Esophagus squamous epithelium (tissue), 5 donors: ENCODE data around the gene TMEM127. TPM values are rescaled to one million over a fixed set of nuclear protein-coding genes. Genes with fewer than 3 reads are reported as not detected.

Source experiments
- DNase-seq: peaks from one replicate; lab custom pipeline; 2025; lab: John Stamatoyannopoulos, UW
- H3K27ac ChIP-seq, 4 donors: fragments of 200-600 bp; sonication (generic); one replicate each; pipeline ENCODE4 v1.5.1; 2016 to 2019; ENCODE audit warnings: mild to moderate bottlenecking in 1 of 4
- H3K27me3 ChIP-seq, 4 donors: fragments of 200-600 bp; sonication (generic); 1 replicate in 3 of 4; 2 replicates in 1 of 4; pipeline versions ENCODE4 v1.5.1 to v1.6.0; 2017 to 2021; ENCODE audit warnings: antibody characterized with exemption in 1 of 4
- H3K36me3 ChIP-seq, 3 donors: fragments of 200-600 bp; sonication (generic); one replicate each; pipeline ENCODE4 v1.5.1; 2016 to 2019
- H3K4me1 ChIP-seq, 3 donors: fragments of 200-600 bp; sonication (generic); one replicate each; pipeline ENCODE4 v1.5.1; 2017 to 2019
- H3K4me3 ChIP-seq, 4 donors: fragments of 200-600 bp; sonication (generic); 1 replicate in 3 of 4; 2 replicates in 1 of 4; pipeline ENCODE4 v1.5.1; 2016 to 2019; ENCODE audit warnings: mild to moderate bottlenecking in 2 of 4, moderate library complexity in 1 of 4
- H3K9me3 ChIP-seq, 3 donors: fragments of 200-600 bp; sonication (generic); one replicate each; pipeline ENCODE4 v1.5.1; 2016 to 2019
- POLR2A ChIP-seq, 4 donors: fragments of 450-650 bp; IDR thresholded peaks; one replicate each; pipeline ENCODE4 v1.6.1; 2017; ENCODE audit warnings: antibody characterized with exemption in 4 of 4, mild to moderate bottlenecking in 4 of 4, moderate library complexity in 3 of 4
- WGBS, 2 donors: methylation state at CpG; one replicate each; pipeline ENCODE4 v1.1.5; 2018; 5-methylcytosine and 5-hydroxymethylcytosine counted together
- intact Hi-C: fragments of 100-400 bp; cut with DNase I; formaldehyde crosslinking; loops from one replicate; pipeline ENCODE4 v1.15.0; 2022
- total RNA-seq, 4 donors: library from RNA; depleted of rRNA; stranded (reverse); fragments of >200 nt; gene quantifications; one replicate each; pipeline ENCODE4 v1.1.0, GENCODE V29; 2016
- TF ChIP-seq, protein P1 (sequence below), 6 experiments: fragments of 450-650 bp in 4 of 6; fragments of 200-600 bp in 2 of 6; sonication (generic) in 2 of 6; IDR thresholded peaks; one replicate each; pipeline ENCODE4 v1.5.1; 2016 to 2019; ENCODE audit warnings: antibody characterized with exemption in 6 of 6, mild to moderate bottlenecking in 4 of 6, moderate library complexity in 4 of 6
- donor health status: DM: yes; HTN: yes; CAD: no.

Gene TMEM127
- total RNA-seq, 4 donors from 2014 or later = 26.0 to 45.9 (median 30.5) TPM

DNA sequence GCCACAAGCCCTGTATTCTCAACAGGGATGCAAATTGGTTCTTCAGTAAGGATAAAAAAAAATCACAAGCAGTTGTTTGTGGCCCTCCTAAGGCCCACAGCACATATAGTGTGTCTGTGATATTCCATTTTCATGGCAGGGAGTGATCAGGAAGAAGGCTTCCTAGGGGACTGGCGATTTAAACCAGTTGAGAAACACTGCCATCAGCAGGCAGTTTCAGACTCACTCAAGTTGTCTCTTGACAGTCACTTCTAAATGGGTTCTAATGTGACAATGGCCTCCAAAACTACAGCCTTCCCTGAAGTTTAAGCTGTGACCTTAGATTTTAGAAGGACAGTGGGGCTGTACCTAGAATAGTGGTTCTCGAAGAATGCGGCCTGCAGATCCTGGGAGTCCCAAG lies 6.2 kb upstream of the TMEM127 start:
- TF ChIP-seq POLR2A (IDR thresholded peaks at IDR 0.05) = no peak
- TF ChIP-seq, protein P1, sequence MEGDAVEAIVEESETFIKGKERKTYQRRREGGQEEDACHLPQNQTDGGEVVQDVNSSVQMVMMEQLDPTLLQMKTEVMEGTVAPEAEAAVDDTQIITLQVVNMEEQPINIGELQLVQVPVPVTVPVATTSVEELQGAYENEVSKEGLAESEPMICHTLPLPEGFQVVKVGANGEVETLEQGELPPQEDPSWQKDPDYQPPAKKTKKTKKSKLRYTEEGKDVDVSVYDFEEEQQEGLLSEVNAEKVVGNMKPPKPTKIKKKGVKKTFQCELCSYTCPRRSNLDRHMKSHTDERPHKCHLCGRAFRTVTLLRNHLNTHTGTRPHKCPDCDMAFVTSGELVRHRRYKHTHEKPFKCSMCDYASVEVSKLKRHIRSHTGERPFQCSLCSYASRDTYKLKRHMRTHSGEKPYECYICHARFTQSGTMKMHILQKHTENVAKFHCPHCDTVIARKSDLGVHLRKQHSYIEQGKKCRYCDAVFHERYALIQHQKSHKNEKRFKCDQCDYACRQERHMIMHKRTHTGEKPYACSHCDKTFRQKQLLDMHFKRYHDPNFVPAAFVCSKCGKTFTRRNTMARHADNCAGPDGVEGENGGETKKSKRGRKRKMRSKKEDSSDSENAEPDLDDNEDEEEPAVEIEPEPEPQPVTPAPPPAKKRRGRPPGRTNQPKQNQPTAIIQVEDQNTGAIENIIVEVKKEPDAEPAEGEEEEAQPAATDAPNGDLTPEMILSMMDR (IDR thresholded peaks at IDR 0.05) = no peak
- intact Hi-C loops = no loop called here
- Histone ChIP-seq H3K27me3 (no peaks in the 10 kb centered on the region), H3K9me3 (no peaks in the 10 kb centered on the region), H3K4me3 (no peak overlapping the region), H3K27ac (no peak overlapping the region), H3K36me3 (peaks cover 9 to 96% (median 46%) of the 10 kb centered on the region in 3 donors), H3K4me1 (peaks cover 5 to 8% (median 8%) of the 10 kb centered on the region in 3 donors)
- DNase-seq = no peak
- WGBS, 2 donors = 84 to 92% methylated on average over 3 of the region's 3 CpGs

DNA sequence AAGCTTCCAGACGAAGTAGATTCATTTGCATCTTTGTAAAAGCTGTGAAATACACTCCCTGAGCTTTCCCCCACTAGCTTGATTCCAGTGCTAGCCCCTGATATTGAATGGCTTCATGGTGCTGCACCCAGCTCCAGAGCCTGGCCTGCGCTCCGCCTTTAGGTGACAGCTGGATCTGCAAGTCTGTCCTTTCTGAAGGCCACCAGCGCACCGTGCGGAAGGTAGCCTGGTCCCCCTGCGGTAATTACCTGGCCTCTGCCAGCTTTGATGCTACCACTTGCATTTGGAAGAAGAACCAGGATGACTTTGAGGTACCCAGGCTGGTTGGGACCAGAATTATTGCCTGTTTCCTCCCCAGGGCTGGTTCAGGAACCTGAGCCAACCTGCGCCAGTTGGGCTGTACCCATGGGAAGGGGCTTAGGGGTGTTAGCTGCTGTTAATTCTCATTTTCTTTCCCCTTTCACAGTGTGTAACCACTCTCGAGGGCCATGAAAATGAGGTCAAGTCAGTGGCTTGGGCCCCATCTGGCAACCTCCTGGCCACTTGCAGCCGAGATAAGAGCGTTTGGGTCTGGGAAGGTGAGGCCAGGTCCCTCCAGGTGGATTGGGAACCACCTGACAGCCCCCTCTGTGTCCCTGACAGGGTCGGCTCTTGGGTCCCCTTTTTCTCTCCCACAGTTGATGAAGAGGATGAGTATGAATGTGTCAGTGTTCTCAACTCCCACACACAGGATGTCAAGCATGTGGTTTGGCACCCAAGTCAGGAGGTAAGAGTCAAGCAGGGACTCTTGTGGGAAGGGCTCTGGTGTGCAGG lies 1.6 kb upstream of the TMEM127 start:
- Histone ChIP-seq H3K27ac (peak overlapping the region in 1 of 4 donors; percentile 92), H3K4me3 (peak overlapping the region; percentile 92 to 99 (median 96)), H3K36me3 (peaks cover 4 to 64% (median 29%) of the 10 kb centered on the region in 3 donors), H3K27me3 (no peaks in the 10 kb centered on the region), H3K9me3 (no peaks in the 10 kb centered on the region), H3K4me1 (peaks cover 15 to 44% (median 31%) of the 10 kb centered on the region in 3 donors)
- intact Hi-C loops = no loop called here
- no peak for TF ChIP-seq POLR2A (IDR thresholded peaks at IDR 0.05)
- TF ChIP-seq, protein P1 (IDR thresholded peaks at IDR 0.05) = peak in 1 of 6 experiments; percentile 46
- DNase-seq = no peak
- 60 to 68% methylated on average over 7 to 12 of the region's 12 CpGs for WGBS, 2 donors

GRCh38 chr2:96265349-96265839 lies 403 bp downstream of the TMEM127 start:
- TF ChIP-seq, protein P1 (IDR thresholded peaks at IDR 0.05) = no peak
- no peak for TF ChIP-seq POLR2A (IDR thresholded peaks at IDR 0.05)
- intact Hi-C loops = no loop called here

DNA sequence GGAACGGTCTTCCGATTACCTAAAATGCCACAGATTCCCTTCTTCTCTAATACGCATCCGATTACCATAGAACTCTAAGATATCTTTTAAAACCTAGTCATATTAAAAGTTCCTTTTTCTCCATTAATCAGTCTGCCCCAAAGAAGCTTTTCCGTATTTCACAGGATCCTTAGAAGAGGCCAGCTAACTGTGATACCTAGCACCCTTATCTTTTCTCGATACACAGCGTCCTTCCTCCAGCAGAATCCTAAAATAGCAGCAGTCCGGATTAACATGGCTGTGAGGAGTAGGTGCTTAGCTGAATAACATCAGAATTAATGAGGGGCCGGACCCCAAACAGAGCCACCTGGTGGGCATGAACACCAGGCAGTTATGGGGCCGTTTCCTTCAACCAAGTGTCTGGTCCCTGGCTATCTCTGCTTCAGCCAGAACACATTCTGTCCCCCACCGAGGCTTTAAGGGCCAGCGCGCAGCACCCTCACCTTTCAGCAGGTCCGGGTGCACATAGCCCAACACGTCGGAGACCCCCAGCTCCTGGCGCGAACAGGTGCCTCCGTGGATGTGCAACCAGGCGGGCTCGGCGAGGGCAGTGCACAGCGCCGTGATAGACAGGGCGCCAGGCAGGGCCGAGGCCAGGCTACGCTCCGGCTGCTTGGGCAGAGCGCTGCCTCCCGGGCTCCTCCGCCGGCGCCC lies 995 bp downstream of the TMEM127 start:
- H3K36me3 ChIP-seq = peaks cover 4 to 48% (median 23%) of the 10 kb centered on the region in 3 donors
- 45 to 48% methylated on average over 10 of the region's 33 CpGs for WGBS, 2 donors
- peaks cover 32 to 69% (median 53%) of the 10 kb centered on the region in 3 donors for H3K4me1 ChIP-seq
- DNase-seq = no peak
- no peaks in the 10 kb centered on the region for H3K27me3 ChIP-seq
- no peak for TF ChIP-seq POLR2A (IDR thresholded peaks at IDR 0.05)
- TF ChIP-seq, protein P1 (IDR thresholded peaks at IDR 0.05) = peak in 2 of 6 experiments; percentile 30 to 35
- peak overlapping the region; percentile 92 to 99 (median 96) for H3K4me3 ChIP-seq
- peak overlapping the region; percentile 92 to 98 (median 98) for H3K27ac ChIP-seq
- intact Hi-C loops = no loop called here
- H3K9me3 ChIP-seq = no peaks in the 10 kb centered on the region

More at GRCh38 chr2:96265349-96265839, 403 bp downstream of the TMEM127 start:
- Histone ChIP-seq H3K4me3 (peak overlapping the region; percentile 92 to 99 (median 96)), H3K27me3 (no peaks in the 10 kb centered on the region), H3K36me3 (peaks cover 4 to 54% (median 23%) of the 10 kb centered on the region in 3 donors), H3K9me3 (no peaks in the 10 kb centered on the region), H3K27ac (peak overlapping the region; percentile 92 to 98 (median 98)), H3K4me1 (peaks cover 26 to 63% (median 47%) of the 10 kb centered on the region in 3 donors)
- 0 to 1% methylated on average over 1 to 26 of the region's 49 CpGs for WGBS, 2 donors
- DNase-seq = no peak
